Vagina (tissue), 2 donors: ENCODE measurements around the gene ZSCAN10.

Experiments
- POLR2A ChIP-seq, 2 donors: fragments of 450-650 bp; IDR thresholded peaks; one replicate each; pipeline ENCODE4 v1.6.1; 2017; ENCODE audit warnings: antibody characterized with exemption in 2 of 2, mild to moderate bottlenecking in 2 of 2, moderate library complexity in 2 of 2
- POLR2AphosphoS5 ChIP-seq, 2 donors: sonication (generic); formaldehyde crosslinking; IDR thresholded peaks; one replicate each; pipeline ENCODE4 v1.9.0; 2017; ENCODE audit warnings: antibody characterized with exemption in 2 of 2, mild to moderate bottlenecking in 2 of 2, low read depth in 1 of 2; ENCODE audit not compliant: insufficient read depth in 1 of 2
- TF ChIP-seq, protein P1 (sequence below), 3 experiments: fragments of 450-650 bp in 2 of 3; fragments of 200-600 bp in 1 of 3; sonication (generic) in 1 of 3; IDR thresholded peaks; one replicate each; pipeline ENCODE4 v1.5.1; 2017 to 2019; ENCODE audit warnings: antibody characterized with exemption in 3 of 3, mild to moderate bottlenecking in 2 of 3, moderate library complexity in 2 of 3

DNA sequence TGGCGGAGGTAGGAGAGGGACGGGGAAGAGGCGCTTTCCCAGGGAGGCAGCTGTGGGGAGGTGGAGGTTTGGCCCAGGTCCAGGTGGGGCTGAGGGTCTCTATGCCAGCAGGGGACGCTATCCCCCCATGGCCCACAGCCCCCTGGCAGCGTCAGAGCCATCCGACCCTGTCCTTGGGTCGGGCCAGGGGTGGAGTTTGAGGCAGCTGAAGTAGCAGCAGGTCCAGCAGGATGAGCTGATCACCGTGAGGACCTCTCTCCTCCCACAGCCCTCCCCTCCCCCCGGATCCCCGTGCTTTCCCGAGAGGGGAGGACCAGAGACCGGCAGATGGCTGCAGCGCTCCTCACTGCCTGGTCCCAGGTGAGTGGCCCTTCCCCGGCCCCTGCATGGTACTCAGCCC is 16.5 kb upstream of the ZSCAN10 start:
- TF ChIP-seq, protein P1, sequence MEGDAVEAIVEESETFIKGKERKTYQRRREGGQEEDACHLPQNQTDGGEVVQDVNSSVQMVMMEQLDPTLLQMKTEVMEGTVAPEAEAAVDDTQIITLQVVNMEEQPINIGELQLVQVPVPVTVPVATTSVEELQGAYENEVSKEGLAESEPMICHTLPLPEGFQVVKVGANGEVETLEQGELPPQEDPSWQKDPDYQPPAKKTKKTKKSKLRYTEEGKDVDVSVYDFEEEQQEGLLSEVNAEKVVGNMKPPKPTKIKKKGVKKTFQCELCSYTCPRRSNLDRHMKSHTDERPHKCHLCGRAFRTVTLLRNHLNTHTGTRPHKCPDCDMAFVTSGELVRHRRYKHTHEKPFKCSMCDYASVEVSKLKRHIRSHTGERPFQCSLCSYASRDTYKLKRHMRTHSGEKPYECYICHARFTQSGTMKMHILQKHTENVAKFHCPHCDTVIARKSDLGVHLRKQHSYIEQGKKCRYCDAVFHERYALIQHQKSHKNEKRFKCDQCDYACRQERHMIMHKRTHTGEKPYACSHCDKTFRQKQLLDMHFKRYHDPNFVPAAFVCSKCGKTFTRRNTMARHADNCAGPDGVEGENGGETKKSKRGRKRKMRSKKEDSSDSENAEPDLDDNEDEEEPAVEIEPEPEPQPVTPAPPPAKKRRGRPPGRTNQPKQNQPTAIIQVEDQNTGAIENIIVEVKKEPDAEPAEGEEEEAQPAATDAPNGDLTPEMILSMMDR (IDR thresholded peaks at IDR 0.05): no peak
- TF ChIP-seq POLR2AphosphoS5 (IDR thresholded peaks at IDR 0.05; ENCODE audit: insufficient read depth in 1 of 2, low read depth in 1 of 2) (no peak), POLR2A (IDR thresholded peaks at IDR 0.05) (no peak)
